NAMALWA (cell line): ENCODE results near the gene KCNJ15.

Experiments used
- DNase-seq: peaks from one replicate; pipeline ENCODE4 v3.0.0-alpha.2; 2015; ENCODE audit warnings: low spot score

Gene KCNJ15

DNA sequence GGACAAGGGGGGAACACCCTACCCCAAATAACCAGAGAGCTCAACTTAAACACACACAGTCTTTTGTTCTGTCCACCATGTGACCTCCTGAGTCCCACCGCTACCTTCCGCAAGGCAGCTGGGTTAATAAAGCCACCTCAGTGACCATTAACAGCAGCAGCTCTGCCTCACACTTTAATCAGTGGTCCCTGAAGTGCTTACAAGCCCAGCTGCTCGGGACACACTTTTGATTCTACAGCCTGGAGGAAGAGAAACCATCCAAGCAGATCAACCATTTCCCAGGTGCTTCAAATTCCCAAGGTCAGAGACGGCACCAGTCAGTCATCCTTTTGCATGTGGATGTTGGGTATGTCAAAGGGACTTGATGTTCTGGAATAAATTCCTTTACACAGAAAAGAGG lies 70.1 kb downstream of the KCNJ15 start:
- DNase-seq, result no peak

DNA sequence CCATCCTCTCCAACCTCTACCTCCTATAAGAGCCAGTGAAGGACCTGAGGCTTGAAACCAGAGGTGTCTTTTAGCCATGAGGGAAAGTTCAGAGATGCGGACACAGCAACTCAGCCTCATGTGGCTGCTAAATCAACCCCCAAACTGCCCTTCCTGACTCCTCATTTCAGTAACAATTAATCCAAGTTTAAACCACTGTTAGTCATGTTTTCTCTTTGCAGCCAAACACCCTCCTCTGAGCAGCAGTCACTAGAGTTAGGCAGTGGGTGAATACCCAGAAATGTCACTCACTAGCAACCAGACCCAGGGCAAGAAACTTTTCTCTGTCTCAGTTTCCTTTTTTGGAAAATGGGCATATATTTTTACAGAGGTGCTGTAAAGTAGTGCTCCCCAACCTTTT lies 71.2 kb downstream of the KCNJ15 start:
- DNase-seq, result no peak

GRCh38 chr21:38329162-38329561 lies 72.4 kb downstream of the KCNJ15 start:
- DNase-seq, result no peak

DNA sequence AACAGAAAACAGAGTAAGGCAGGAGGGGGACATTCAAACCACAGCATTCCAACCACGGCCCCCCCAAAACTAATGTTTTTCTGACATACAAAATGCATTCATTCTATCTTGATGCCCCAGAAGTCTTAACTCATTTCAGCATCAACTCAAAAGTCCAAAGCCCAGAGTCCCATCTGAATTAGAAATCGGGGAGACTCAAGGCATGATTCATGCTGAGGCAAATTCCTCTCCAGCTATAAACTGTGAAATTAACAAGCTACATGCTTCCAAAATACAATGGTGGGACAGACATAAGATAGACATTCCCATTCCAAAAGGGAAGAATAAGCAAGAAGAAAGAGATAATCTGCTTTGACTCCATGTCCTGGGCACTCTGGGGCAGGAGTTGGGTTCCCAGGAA lies 73.9 kb downstream of the KCNJ15 start:
- no peak for DNase-seq

DNA sequence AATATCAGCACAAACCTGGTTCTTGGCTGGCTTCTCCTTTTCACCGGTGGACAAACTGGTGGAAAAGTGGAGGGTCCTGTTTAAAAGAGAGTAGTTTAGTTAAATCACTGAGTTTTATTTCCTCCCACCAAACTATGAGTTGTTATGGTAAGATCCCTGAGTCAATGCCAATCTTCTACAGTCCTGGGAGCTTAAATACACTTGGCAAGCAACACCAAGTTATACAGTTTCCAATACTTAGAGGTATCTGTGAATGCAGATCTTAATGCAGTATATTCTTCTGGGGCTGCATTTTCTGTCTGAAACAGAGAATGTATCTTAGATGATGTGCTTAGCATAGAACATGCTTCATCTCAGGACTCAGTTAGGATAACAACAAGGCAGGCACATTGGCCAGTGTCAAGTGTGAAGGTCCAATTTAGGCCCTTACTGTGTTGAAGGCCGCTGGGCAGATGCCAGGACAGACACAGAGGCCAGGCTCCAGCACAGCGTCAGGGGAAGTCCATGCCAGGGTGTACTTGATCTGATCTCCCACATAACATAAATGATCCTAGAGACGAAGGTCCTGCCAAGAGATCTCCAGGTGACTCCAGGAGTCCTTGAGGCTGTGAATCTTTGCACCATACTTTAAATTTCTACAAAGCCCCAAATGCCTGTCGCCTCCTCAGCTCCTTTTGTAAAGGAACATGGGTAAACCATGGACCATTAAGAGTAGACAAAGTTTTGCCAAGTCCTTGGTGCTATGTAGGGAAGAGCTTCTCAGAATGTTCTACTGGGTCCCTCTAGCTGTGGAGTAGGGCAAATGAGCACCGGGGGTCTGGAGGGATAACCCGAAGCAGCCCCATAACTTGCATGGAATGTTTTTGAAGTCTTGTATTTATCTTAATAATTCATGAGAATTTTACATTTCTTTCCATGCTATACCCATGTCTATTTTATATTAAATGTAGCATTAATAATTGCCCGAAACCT lies 76.8 kb downstream of the KCNJ15 start:
- DNase-seq, result no peak

DNA sequence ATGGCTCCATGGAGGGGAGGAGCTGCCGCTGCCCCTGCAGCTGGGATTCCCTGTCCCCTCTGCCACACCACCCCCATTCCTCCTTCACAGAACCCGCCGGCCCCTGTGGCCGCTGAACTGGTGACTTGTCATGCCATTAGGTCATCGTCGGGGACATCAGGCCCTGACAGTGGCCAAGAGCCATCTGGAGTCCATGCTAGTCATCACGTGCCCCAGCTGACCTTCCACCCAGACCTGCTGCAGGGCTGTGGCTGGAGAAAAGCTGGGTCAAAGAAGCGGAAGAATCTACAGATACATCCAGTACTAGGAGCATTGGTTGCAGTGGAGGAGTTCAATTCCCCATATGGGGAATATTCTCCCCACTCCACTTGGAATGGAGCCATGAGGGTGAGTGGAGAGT lies 78.1 kb downstream of the KCNJ15 start:
- no peak for DNase-seq

- no peak for DNase-seq
Measured at GRCh38 chr21:38337793-38338192, 81.0 kb downstream of the KCNJ15 start.

- no peak for DNase-seq
Measured at GRCh38 chr21:38340131-38340530, 83.3 kb downstream of the KCNJ15 start.

DNA sequence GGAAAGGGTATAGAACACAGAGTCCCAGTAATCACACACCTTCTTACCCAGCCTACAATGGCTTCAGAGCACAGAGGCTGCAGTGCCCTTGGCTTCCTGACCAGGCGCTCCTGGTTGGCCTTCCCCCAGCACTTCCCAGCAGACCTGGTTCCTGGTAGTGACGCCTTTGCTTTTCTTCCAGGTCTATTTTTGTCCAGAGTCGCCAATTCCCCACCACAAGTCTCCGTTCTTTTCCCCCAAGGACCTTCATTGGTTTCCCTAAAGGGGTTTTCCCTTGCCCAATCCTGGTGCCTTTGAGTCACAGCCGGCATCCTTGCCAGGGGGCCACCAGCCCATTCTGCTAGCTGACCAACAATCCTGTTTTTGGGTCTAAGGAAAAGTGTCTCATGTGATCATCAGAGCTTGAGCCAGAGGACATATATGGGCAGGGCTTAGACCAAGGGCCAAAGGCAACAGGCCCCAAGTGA lies 84.8 kb downstream of the KCNJ15 start:
- no peak for DNase-seq

DNA sequence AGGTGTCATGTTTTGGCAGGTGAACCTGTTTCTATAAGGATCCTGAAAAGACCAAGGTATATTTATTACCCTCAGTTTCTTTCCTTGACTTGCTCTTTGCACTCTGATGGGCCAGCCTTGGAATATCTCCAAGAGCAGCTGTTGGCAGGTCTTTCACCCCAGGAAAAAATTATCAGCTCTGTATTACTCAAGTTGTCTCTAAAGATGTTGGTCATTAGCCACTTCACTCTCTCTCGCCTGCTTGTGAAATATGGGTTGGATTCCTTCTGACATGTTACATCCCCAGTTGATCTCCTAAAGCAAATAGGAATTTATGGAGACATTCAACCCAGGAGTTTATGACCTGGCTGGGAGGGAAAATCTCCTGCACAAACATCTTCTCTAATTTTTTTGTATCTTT lies 85.9 kb downstream of the KCNJ15 start:
- no peak for DNase-seq

DNA sequence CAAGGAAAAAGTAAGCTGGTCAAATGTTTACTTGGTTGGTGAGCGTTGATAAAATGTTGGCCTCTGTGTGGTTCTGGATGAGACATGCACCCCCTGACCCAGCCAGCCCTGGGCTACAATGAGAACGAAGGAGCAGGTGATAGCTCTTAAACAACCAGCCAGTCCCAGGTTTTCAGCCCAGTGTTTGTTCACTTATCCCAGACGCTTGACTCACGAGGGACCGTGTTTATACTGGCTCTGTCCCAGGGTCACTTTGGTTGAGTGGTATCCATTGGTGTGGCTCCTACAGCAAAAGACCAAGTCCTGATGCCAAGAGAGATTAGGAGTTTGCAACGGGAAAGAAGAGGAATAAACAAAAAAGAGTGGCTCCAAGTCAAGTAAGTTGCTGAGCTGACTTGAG lies 86.9 kb downstream of the KCNJ15 start:
- no peak for DNase-seq

DNA sequence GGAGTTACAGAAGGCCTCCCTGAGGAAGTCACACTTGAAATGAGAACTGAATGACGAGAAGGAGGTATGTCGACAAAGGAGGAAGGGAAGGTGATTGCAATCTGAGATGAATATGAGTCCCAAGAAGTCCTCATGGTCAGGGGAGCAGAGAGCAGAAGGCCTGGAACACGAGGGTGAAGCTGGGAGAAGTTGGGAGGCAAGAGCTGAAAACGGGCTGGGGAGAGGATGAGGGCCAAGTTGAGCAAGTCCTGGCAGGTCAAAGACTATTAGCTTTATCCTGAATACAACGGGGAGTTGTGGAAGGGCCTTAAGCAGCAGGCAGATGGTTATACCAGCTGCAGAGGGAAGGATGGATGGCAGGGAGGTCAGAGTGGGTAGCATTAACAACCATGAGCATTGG lies 89.5 kb downstream of the KCNJ15 start:
- no peak for DNase-seq

DNA sequence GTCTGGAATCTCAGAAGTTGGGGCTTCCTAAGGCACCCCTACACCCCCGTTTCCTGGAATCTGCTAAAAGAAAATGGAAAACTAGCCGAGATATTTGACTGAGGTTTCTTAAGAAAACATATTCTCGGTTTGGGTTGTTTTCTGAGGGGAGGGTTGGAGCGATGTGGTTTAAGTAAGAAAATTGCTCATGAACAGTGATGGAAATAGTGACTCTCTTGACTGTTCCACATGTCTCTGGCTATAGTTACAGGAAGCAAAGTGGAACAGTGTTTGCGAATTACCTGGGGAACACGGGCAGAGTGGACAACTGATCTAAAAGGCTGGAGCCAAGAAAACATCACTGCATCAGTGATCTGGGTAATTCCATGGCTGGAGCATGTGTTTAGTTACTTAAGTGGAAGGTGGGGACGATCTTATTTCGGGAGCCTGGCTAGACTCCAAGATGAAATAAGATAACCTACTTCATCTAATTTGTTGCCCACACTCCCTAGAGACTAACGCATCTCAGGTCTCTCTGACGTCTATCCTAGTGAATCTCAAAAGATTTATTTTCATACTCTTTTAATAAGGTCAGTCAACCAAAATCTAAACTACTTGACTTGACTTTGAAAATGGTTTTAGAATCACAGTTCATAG lies 92.4 kb downstream of the KCNJ15 start:
- no peak for DNase-seq

GRCh38 chr21:38349977-38350376 lies 93.2 kb downstream of the KCNJ15 start:
- DNase-seq, result no peak

DNA sequence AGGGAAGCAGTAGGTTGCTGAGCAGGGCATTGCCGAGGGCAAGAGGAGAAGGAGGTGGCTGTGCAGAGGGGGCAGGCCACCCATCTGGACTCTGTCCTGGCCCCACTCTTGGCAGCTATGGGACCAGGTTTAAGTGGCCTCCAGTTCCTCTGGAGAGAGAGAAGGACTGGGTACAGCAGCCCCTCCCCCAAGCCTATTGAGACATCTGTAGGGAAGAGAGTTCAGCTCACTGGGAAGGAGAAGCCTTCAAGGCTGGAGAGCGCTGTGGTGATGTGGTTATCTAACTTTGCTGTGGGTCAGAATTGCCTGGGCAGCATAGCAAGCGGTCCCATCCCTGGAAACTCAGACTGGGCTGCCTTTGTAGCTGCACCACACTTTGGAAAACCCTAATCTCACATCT lies 93.9 kb downstream of the KCNJ15 start:
- no peak for DNase-seq

DNA sequence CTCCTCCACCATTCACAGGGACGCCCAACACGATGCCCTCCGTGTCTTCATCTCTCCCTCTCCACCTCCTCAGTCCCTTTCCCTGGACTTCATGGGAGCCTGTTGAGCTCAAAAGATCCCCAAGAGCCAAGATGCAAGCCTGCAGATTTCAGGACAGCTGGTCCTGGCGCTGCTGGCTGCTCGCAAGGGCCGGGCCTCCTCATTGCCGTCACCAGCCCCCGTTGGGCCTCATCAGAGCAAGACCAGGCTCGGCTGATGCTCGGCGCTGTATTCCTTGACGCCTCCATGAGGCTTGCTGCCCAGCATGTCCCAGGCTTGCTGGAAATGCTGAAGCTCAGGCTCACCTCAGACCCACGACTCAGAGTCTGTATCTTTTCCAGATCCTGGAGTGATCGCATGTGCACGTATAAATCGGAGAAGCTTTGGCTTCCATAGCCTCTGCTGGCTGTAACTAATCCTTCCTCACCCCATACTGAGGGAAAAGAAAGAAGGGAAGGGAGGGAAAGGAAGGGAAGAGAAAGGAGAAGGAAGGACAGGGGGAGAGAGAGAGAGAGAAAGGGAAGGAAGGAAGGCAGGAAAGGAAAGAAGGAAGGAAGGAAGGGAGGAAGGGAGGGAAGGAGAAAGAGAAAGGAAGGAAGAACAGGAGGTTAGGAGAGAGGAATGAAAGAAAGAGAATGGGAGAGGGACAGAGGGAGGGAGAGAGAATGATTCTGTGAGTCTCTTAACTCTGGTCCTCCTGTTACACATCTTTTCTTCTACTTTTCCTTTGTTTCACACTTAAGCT lies 94.6 kb downstream of the KCNJ15 start:
- DNase-seq, result no peak

- DNase-seq, result peak; percentile 25
Measured at GRCh38 chr21:38351961-38352521, 95.2 kb downstream of the KCNJ15 start.

- peak; percentile 36 for DNase-seq
Measured at GRCh38 chr21:38352536-38353219, 95.9 kb downstream of the KCNJ15 start.

- no peak for DNase-seq
Measured at GRCh38 chr21:38354231-38354630, 97.4 kb downstream of the KCNJ15 start.

DNA sequence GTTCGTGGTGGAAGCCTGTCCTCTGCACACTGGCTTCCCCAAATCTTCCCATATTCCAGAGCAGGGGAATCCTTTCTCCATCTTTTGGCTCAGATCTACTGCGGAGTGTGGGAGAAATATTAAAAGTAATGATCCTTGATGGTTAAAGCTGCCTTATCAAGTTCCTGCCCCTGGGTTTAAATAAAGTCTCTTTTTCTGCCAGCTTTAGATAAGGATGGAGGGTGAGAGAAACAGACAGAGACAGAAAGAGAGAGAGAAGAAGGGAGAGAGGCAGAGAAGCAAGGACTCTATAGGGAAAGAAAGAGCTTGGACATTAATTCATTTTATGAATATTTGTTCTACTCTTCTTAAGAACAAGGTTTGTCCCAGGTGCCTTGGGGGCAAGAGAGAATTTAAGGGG lies 98.0 kb downstream of the KCNJ15 start:
- no peak for DNase-seq

- DNase-seq, result no peak
Measured at GRCh38 chr21:38355353-38355752, 98.6 kb downstream of the KCNJ15 start.
